ELR (cell line): ENCODE data around the gene PLXNA2.

Experiments used
- DNase-seq: peaks from one replicate; pipeline ENCODE4 v3.0.0-alpha.2; 2015; ENCODE audit warnings: low read depth

PLXNA2 gene

GRCh38 chr1:208243967-208244916 is at the start of gene PLXNA2:
Gene PLXNA2 (minus strand): TSS chr1:208244384. CDS start chr1:208217922, 26,462 bp downstream.
- peak; percentile 84 for DNase-seq

DNA sequence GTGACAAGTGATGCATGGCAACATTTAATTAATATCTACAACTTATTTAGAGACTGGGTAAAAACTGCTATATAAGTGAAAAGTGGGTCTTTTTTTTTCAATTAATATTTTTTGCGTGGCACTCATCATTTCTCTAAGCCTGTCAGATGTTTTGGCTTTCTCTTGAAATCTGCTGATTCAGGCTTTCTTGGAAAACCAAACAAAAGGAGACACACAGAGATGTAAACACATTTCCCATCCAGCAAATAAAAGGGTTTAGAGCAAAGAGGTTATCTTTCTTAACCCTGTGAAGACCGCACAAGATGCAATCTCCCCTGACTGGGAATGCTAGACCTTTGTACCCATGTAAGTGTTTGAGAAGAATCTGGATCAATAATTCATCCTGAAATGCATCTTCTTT is 48.7 kb upstream of the PLXNA2 start:
- no peak for DNase-seq

GRCh38 chr1:208291923-208292711 is 47.9 kb upstream of the PLXNA2 start:
- DNase-seq, result no peak

- DNase-seq, result no peak
These were observed 46.9 kb upstream of the PLXNA2 start for GRCh38 chr1:208291129-208291528.

GRCh38 chr1:208289716-208290115 is 45.5 kb upstream of the PLXNA2 start:
- DNase-seq, result no peak

DNA sequence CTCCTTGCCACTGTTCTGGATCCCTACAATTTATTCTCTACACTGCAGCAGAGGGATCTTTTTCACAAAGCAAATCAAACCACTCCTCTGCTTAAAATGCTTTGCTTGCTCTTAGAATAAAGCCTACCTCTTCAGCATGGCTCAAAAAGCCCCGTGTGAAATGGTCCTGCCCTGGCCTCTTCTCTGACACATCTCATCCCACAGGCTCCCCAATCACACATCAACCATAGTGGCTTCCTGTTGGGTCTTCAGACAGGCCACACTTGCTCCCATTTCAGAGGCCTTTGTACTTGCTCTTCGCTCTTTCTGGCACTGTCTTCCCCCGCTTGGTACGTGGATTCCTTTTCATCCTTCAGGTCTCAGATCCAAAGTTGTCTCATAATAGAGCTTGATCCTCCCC is 44.3 kb upstream of the PLXNA2 start:
- DNase-seq, result no peak

- no peak for DNase-seq
These were observed 36.7 kb upstream of the PLXNA2 start for GRCh38 chr1:208280681-208281450.

- DNase-seq, result no peak
These were observed 35.8 kb upstream of the PLXNA2 start for GRCh38 chr1:208279826-208280588.

- no peak for DNase-seq
These were observed 34.5 kb upstream of the PLXNA2 start for GRCh38 chr1:208278638-208279037.

DNA sequence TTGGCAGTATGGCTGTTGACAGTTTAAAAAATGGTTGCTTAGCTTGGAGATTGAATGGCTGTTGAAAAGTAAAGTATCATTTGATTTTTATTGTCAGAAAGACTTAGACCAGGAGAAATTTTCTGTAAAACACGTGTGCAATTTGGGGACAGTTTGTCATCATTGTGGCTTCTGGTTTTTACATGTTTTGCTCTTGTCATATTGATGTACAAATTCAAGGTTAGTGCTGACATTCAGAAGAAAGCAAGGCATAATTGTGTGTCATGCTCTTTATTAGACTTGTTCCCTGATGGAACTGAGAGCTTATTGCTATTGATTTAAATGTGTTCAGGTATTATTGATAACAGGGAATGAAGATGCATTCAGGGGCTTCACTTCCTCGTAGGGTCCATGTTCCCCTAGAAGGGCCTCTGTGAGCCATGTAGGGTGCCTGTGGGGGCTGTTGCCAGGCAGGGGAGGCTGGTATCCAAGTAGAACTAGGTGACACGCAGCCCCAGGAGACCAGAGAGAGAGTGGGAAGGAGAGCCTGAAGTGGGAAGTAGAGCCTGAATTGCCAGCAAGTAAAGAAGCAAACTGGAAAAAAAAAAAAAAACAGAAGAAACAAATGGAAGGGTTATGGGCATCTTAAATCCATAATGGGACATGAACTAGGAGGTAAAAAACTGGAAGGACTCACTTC is 32.7 kb upstream of the PLXNA2 start:
- no peak for DNase-seq

DNA sequence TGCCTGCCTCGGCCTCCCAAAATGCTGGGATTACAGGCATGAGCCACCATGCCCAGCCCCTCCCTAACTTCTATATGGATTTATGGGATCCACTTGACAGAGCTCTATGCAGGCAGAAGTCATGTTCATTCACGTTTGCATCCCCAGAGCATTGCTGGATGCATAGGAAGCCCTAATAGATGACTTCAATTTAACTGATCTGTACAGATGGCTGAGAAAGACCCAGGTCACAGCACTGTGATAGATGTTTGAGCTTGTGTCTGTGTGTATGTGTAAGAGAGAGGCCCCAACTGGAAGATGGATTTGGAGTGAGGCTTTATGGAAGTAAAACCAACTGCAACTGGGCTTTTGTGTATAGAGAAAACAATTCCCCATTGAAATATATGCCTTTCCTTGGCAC is 30.9 kb upstream of the PLXNA2 start:
- DNase-seq, result no peak

- no peak for DNase-seq
These were observed 29.3 kb upstream of the PLXNA2 start for GRCh38 chr1:208273386-208274017.

- DNase-seq, result no peak
These were observed 28.5 kb upstream of the PLXNA2 start for GRCh38 chr1:208272713-208273112.

- DNase-seq, result no peak
These were observed 28.1 kb upstream of the PLXNA2 start for GRCh38 chr1:208272311-208272710.

- no peak for DNase-seq
These were observed 27.1 kb upstream of the PLXNA2 start for GRCh38 chr1:208271236-208271635.

GRCh38 chr1:208270651-208271141 is 26.5 kb upstream of the PLXNA2 start:
- no peak for DNase-seq

- no peak for DNase-seq
These were observed 25.1 kb upstream of the PLXNA2 start for GRCh38 chr1:208269338-208269666.

DNA sequence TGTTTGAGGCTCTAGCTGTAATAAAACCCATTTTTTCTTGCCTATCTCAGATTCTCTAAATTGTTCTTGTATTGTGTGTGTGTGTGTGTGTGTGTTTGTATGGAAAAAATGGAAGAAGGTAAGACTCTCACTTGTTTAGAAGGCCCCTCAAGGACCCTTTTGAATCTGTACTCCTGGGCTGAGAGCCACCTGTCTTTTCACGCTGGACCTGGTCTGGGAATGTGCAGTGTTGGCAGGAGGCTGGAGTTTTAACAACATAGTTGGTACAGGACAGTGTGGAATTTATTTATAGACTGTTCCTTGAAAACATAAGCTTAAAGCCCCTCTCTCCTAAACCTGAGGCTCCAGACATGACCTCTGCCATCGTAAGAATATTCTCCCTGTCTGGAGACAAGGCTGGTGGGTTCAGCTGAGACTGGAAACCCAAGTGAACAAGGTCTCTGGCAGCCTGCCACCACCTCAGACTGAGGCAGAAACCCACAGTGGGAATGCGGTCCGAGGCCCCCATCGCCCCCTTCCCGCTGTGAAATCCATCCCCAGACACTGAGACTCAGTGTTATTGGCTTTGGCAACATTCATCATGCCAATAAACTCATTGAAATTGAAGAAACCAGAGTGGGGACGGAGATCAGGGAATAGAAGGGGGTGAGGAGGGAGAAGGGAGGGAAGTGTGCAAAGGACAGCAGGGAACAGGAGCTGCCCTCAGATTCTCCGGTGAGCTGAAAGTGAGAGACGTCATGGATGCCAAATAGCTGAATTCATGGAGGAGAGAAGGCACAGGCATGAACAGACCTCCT is 24.6 kb upstream of the PLXNA2 start:
- no peak for DNase-seq

DNA sequence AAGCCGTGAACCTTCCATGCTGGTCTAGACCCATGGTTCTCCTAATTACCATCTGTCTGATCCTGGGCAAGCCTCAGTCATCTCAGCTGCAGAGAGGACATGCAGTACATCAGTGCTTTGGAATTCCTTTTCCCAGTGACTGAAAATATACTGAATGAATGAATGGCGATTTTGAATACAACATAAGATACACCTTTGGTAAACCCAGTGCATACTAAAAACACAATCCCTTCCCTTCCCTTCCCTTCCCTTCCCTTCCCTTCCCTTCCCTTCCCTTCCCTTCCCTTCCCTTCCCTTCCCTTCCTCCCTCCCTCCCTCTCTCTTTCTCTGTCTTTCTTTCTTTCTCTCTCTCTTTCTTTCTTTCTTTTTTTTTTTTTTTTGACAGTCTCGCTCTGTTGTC is 21.3 kb upstream of the PLXNA2 start:
- no peak for DNase-seq

- DNase-seq, result no peak
These were observed 20.9 kb upstream of the PLXNA2 start for GRCh38 chr1:208265122-208265469.
